SK-N-SH treated with all-trans-retinoic acid at 6 μM for 48 hours (cell line): ENCODE results near the gene CHST2.

ENCODE experiments used
- CSDC2 ChIP-seq: fragments of 250-450 bp; sonication (Bioruptor Pico); IDR thresholded peaks from 2 replicates; pipeline ENCODE4 v1.5.0; 2020; ENCODE audit warnings: mild to moderate bottlenecking, moderate library complexity
- OSR1 ChIP-seq: fragments of 250-450 bp; sonication (Bioruptor Pico); IDR thresholded peaks from 2 replicates; pipeline ENCODE4 v1.8.0; 2022; ENCODE audit warnings: moderate library complexity, mild to moderate bottlenecking, inconsistent platforms
- PATZ1 ChIP-seq: fragments of 250-450 bp; sonication (Bioruptor Pico); IDR thresholded peaks from 2 replicates; pipeline ENCODE4 v1.8.0; 2020; ENCODE audit warnings: mild to moderate bottlenecking, moderate library complexity, borderline replicate concordance
- PPARA ChIP-seq: fragments of 250-450 bp; sonication (Bioruptor Pico); IDR thresholded peaks from 2 replicates; pipeline ENCODE4 v1.5.0; 2020; ENCODE audit warnings: mild to moderate bottlenecking, borderline replicate concordance
- RARB ChIP-seq: fragments of 250-450 bp; sonication (Bioruptor Pico); IDR thresholded peaks from 2 replicates; pipeline ENCODE4 v1.8.0; 2021; ENCODE audit warnings: mild to moderate bottlenecking, moderate library complexity
- SNAI2 ChIP-seq: fragments of 250-450 bp; sonication (Bioruptor Pico); IDR thresholded peaks from 2 replicates; pipeline ENCODE4 v1.5.0; 2020; ENCODE audit warnings: mild to moderate bottlenecking, moderate library complexity
- ZNF565 ChIP-seq: fragments of 450-650 bp; formaldehyde crosslinking; conservative IDR thresholded peaks from 2 replicates; pipeline ENCODE4 v1.5.0; 2020; ENCODE audit warnings: low read depth, mild to moderate bottlenecking, moderate library complexity
- ZNF70 ChIP-seq: fragments of 450-650 bp; formaldehyde crosslinking; IDR thresholded peaks from 2 replicates; pipeline ENCODE4 v1.5.0; 2020; ENCODE audit warnings: mild to moderate bottlenecking, moderate library complexity

- TF ChIP-seq SNAI2 (CRISPR knock-in tag): no peak
- no peak for TF ChIP-seq ZNF70 (CRISPR knock-in tag)
- no peak for TF ChIP-seq PPARA
- TF ChIP-seq PATZ1 (CRISPR knock-in tag): no peak
- no peak for TF ChIP-seq CSDC2 (CRISPR knock-in tag)
- TF ChIP-seq RARB (CRISPR knock-in tag): no peak
- TF ChIP-seq ZNF565 (CRISPR knock-in tag): no peak
- no peak for TF ChIP-seq OSR1 (CRISPR knock-in tag)
These were observed 19.4 kb downstream of the CHST2 start for GRCh38 chr3:143138953-143139352.
